ENCODE data around the gene SLC39A3.

The SLC39A3 gene

GRCh38 chr19:2770055-2771013 lies 30.5 kb upstream of the SLC39A3 start:
- in situ Hi-C loops (cut with MboI; ENCODE audit: low pct_unique_long_range_greater_than_20kb, low sequenced_read_pairs), result no loop called here
- DNase-seq, result peak; percentile 29

GRCh38 chr19:2769218-2769617 lies 29.4 kb upstream of the SLC39A3 start:
- in situ Hi-C loops (cut with MboI; ENCODE audit: low pct_unique_long_range_greater_than_20kb, low sequenced_read_pairs), result no loop called here
- DNase-seq, result no peak

- in situ Hi-C loops (cut with MboI; ENCODE audit: low pct_unique_long_range_greater_than_20kb, low sequenced_read_pairs), result no loop called here
- no peak for DNase-seq
These were observed 28.7 kb upstream of the SLC39A3 start for GRCh38 chr19:2768365-2769132.

- in situ Hi-C loops (cut with MboI; ENCODE audit: low pct_unique_long_range_greater_than_20kb, low sequenced_read_pairs), result no loop called here
- DNase-seq, result no peak
These were observed 27.9 kb upstream of the SLC39A3 start for GRCh38 chr19:2767688-2768087.

GRCh38 chr19:2766594-2767372 lies 27.0 kb upstream of the SLC39A3 start:
- in situ Hi-C loops (cut with MboI; ENCODE audit: low pct_unique_long_range_greater_than_20kb, low sequenced_read_pairs), result no loop called here
- no peak for DNase-seq

GRCh38 chr19:2765376-2765775 lies 25.6 kb upstream of the SLC39A3 start:
- DNase-seq, result no peak
- in situ Hi-C loops (cut with MboI; ENCODE audit: low pct_unique_long_range_greater_than_20kb, low sequenced_read_pairs), result no loop called here

- in situ Hi-C loops (cut with MboI; ENCODE audit: low pct_unique_long_range_greater_than_20kb, low sequenced_read_pairs), result no loop called here
- DNase-seq, result no peak
These were observed 25.1 kb upstream of the SLC39A3 start for GRCh38 chr19:2764945-2765344.

GRCh38 chr19:2763687-2764086 lies 23.9 kb upstream of the SLC39A3 start:
- in situ Hi-C loops (cut with MboI; ENCODE audit: low pct_unique_long_range_greater_than_20kb, low sequenced_read_pairs), result no loop called here
- DNase-seq, result no peak

- in situ Hi-C loops (cut with MboI; ENCODE audit: low pct_unique_long_range_greater_than_20kb, low sequenced_read_pairs), result no loop called here
- no peak for DNase-seq
These were observed 23.1 kb upstream of the SLC39A3 start for GRCh38 chr19:2762783-2763496.

- DNase-seq, result no peak
These were observed 22.3 kb upstream of the SLC39A3 start for GRCh38 chr19:2761876-2762782.

GRCh38 chr19:2761309-2761677 lies 21.5 kb upstream of the SLC39A3 start:
- DNase-seq, result no peak
- in situ Hi-C loops (cut with MboI; ENCODE audit: low pct_unique_long_range_greater_than_20kb, low sequenced_read_pairs), result no loop called here

More at GRCh38 chr19:2761876-2762782, 22.3 kb upstream of the SLC39A3 start:
- in situ Hi-C loops (cut with MboI; ENCODE audit: low pct_unique_long_range_greater_than_20kb, low sequenced_read_pairs), result no loop called here

- in situ Hi-C loops (cut with MboI; ENCODE audit: low pct_unique_long_range_greater_than_20kb, low sequenced_read_pairs), result no loop called here
- DNase-seq, result no peak
These were observed 20.1 kb upstream of the SLC39A3 start for GRCh38 chr19:2759965-2760364.

GRCh38 chr19:2759362-2759761 lies 19.5 kb upstream of the SLC39A3 start:
- no peak for DNase-seq
- in situ Hi-C loops (cut with MboI; ENCODE audit: low pct_unique_long_range_greater_than_20kb, low sequenced_read_pairs), result no loop called here

GRCh38 chr19:2758601-2759313 lies 18.9 kb upstream of the SLC39A3 start:
- no peak for DNase-seq
- in situ Hi-C loops (cut with MboI; ENCODE audit: low pct_unique_long_range_greater_than_20kb, low sequenced_read_pairs), result no loop called here

GRCh38 chr19:2756921-2757881 lies 17.4 kb upstream of the SLC39A3 start:
- in situ Hi-C loops (cut with MboI; ENCODE audit: low pct_unique_long_range_greater_than_20kb, low sequenced_read_pairs), result no loop called here
- no peak for DNase-seq

GRCh38 chr19:2756477-2756876 lies 16.7 kb upstream of the SLC39A3 start:
- no peak for DNase-seq
- in situ Hi-C loops (cut with MboI; ENCODE audit: low pct_unique_long_range_greater_than_20kb, low sequenced_read_pairs), result no loop called here

Measured in KBM-7 (cell line).